T47D (cell line): ENCODE data around the gene KIF16B.

ENCODE experiments used
- DNase-seq, 2 experiments: peaks; one replicate each; pipeline versions ENCODE4 v3.0.0 to v3.0.0-alpha.2; 2011 to 2012; ENCODE audit warnings: low read depth in 1 of 2, low spot score in 1 of 2
- JUND ChIP-seq: IDR thresholded peaks from 2 replicates; pipeline ENCODE4 v1.6.1; 2012; ENCODE audit warnings: low read depth
- in situ Hi-C: cut with HindIII; loops from 2 replicates; pipeline ENCODE4 v1.10.0; 2016; ENCODE audit warnings: low sequenced_read_pairs, low pct_unique_long_range_greater_than_20kb

KIF16B gene

GRCh38 chr20:16573001-16573965, at the start of gene KIF16B:
TSS of gene KIF16B (minus strand) at chr20:16573448. CDS start at chr20:16573275, 173 bp downstream.
- in situ Hi-C loops, result no loop called here
- TF ChIP-seq JUND, result no peak
- peak; percentile 81 to 95 for DNase-seq

GRCh38 chr20:16622501-16622900, 49.3 kb upstream of the KIF16B start:
- TF ChIP-seq JUND, result no peak
- no peak for DNase-seq
- in situ Hi-C loops, result no loop called here

- TF ChIP-seq JUND, result no peak
- in situ Hi-C loops, result no loop called here
- no peak for DNase-seq
These were observed 48.3 kb upstream of the KIF16B start for GRCh38 chr20:16621435-16622141.

GRCh38 chr20:16620961-16621360, 47.7 kb upstream of the KIF16B start:
- DNase-seq, result peak in 1 of 2 experiments; percentile 22
- no peak for TF ChIP-seq JUND
- in situ Hi-C loops, result no loop called here

GRCh38 chr20:16619953-16620352, 46.7 kb upstream of the KIF16B start:
- in situ Hi-C loops, result no loop called here
- DNase-seq, result no peak
- no peak for TF ChIP-seq JUND

GRCh38 chr20:16617056-16617455, 43.8 kb upstream of the KIF16B start:
- no peak for TF ChIP-seq JUND
- in situ Hi-C loops, result no loop called here
- DNase-seq, result no peak

- in situ Hi-C loops, result no loop called here
- TF ChIP-seq JUND, result no peak
- DNase-seq, result no peak
These were observed 43.1 kb upstream of the KIF16B start for GRCh38 chr20:16616317-16616716.

GRCh38 chr20:16615199-16615598, 42.0 kb upstream of the KIF16B start:
- no peak for TF ChIP-seq JUND
- in situ Hi-C loops, result no loop called here
- no peak for DNase-seq

GRCh38 chr20:16613954-16614353, 40.7 kb upstream of the KIF16B start:
- DNase-seq, result no peak
- in situ Hi-C loops, result no loop called here
- no peak for TF ChIP-seq JUND

- in situ Hi-C loops, result no loop called here
- TF ChIP-seq JUND, result no peak
- no peak for DNase-seq
These were observed 39.5 kb upstream of the KIF16B start for GRCh38 chr20:16612706-16613105.

GRCh38 chr20:16611817-16612216, 38.6 kb upstream of the KIF16B start:
- TF ChIP-seq JUND, result no peak
- in situ Hi-C loops, result no loop called here
- DNase-seq, result no peak

- TF ChIP-seq JUND, result no peak
- in situ Hi-C loops, result no loop called here
- no peak for DNase-seq
These were observed 35.8 kb upstream of the KIF16B start for GRCh38 chr20:16609066-16609465.

- TF ChIP-seq JUND, result no peak
- in situ Hi-C loops, result no loop called here
- DNase-seq, result no peak
These were observed 35.0 kb upstream of the KIF16B start for GRCh38 chr20:16608277-16608650.
